A549 (cell line): Measurements from ENCODE around the gene MAT1A.

Experiments used
- CEBPB ChIP-seq, 2 experiments: fragments of >200 bp in 1 of 2; sonication (Bioruptor Twin) in 1 of 2; formaldehyde crosslinking in 1 of 2; IDR thresholded peaks; 2 replicates each; pipeline ENCODE4 v1.6.1; 2012 to 2016
- CTCF ChIP-seq: fragments of >200 bp; sonication (Bioruptor Twin); formaldehyde crosslinking; IDR thresholded peaks from 3 replicates; pipeline ENCODE4 v1.5.1; 2016
- E2F6 ChIP-seq: IDR thresholded peaks from 2 replicates; pipeline ENCODE4 v1.6.1; 2012; ENCODE audit warnings: low read depth, borderline replicate concordance
- EP300 ChIP-seq, 2 experiments: fragments of >200 bp; sonication (Bioruptor Twin); formaldehyde crosslinking; IDR thresholded peaks; 2 replicates in 1 of 2; 3 replicates in 1 of 2; pipeline ENCODE4 v1.6.1; 2016 to 2017
- ESRRA ChIP-seq: fragments of 150-350 bp; IDR thresholded peaks from 2 replicates; pipeline ENCODE4 v1.6.1; 2014; ENCODE audit warnings: mild to moderate bottlenecking, low read length, borderline replicate concordance
- JUNB ChIP-seq: fragments of >200 bp; sonication (Bioruptor Twin); formaldehyde crosslinking; IDR thresholded peaks from 2 replicates; pipeline ENCODE4 v1.6.1; 2016
- KDM1A ChIP-seq: fragments of 200-600 bp; sonication (generic); IDR thresholded peaks from 2 replicates; pipeline ENCODE4 v1.6.1; 2016; ENCODE audit warnings: low read depth, mild to moderate bottlenecking
- MAFK ChIP-seq: fragments of 450-650 bp; IDR thresholded peaks from 2 replicates; pipeline ENCODE4 v1.6.1; 2014; ENCODE audit not compliant: partially characterized antibody
- POLR2A ChIP-seq: IDR thresholded peaks from 2 replicates; pipeline ENCODE4 v1.6.1; 2012; ENCODE audit warnings: mild to moderate bottlenecking, low read length
- POLR2AphosphoS2 ChIP-seq: conservative IDR thresholded peaks from 2 replicates; pipeline ENCODE4 v1.6.1; 2012; ENCODE audit warnings: low read length, improper control_type of control experiment, inconsistent platforms
- RFX5 ChIP-seq: fragments of 450-650 bp; IDR thresholded peaks from 2 replicates; pipeline ENCODE4 v1.7.1; 2014; ENCODE audit warnings: antibody characterized with exemption, mild to moderate bottlenecking, moderate library complexity
- RNF2 ChIP-seq: fragments of 200-600 bp; sonication (generic); IDR thresholded peaks from 2 replicates; pipeline ENCODE4 v1.6.1; 2016; ENCODE audit warnings: low read depth, mild to moderate bottlenecking, antibody characterized with exemption, moderate library complexity, borderline replicate concordance
- ZFP36 ChIP-seq: fragments of 450-650 bp; IDR thresholded peaks from 2 replicates; pipeline ENCODE4 v1.6.1; 2014; ENCODE audit warnings: borderline replicate concordance; ENCODE audit not compliant: partially characterized antibody
- ZSCAN20 ChIP-seq: fragments of 250-450 bp; sonication (Bioruptor Pico); IDR thresholded peaks from 2 replicates; pipeline ENCODE4 v1.8.0; 2022; ENCODE audit warnings: mild to moderate bottlenecking, moderate library complexity

- no peak for TF ChIP-seq RNF2
- TF ChIP-seq MAFK: no peak
- TF ChIP-seq CEBPB (IDR thresholded peaks at IDR 0.05): no peak
- no peak for TF ChIP-seq CTCF
- TF ChIP-seq KDM1A: no peak
- no peak for TF ChIP-seq EP300 (IDR thresholded peaks at IDR 0.05)
- no peak for TF ChIP-seq ZFP36
- TF ChIP-seq POLR2A: no peak
- TF ChIP-seq E2F6: no peak
- no peak for TF ChIP-seq RFX5
- no peak for TF ChIP-seq POLR2AphosphoS2
- no peak for TF ChIP-seq ESRRA
- no peak for TF ChIP-seq JUNB
- no peak for TF ChIP-seq ZSCAN20 (CRISPR knock-in tag)
Measured at GRCh38 chr10:80281784-80282765, 7.4 kb downstream of the MAT1A start.
